Ramos (cell line): Measurements from ENCODE around the gene PEPD.

Source experiments
- in situ Hi-C: fragments of 300-500 bp; cut with MboI; formaldehyde crosslinking; loops from one replicate; pipeline ENCODE4 v1.14.3; 2022; ENCODE audit warnings: low sequenced_read_pairs; ENCODE audit not compliant: unreplicated experiment

PEPD gene

DNA sequence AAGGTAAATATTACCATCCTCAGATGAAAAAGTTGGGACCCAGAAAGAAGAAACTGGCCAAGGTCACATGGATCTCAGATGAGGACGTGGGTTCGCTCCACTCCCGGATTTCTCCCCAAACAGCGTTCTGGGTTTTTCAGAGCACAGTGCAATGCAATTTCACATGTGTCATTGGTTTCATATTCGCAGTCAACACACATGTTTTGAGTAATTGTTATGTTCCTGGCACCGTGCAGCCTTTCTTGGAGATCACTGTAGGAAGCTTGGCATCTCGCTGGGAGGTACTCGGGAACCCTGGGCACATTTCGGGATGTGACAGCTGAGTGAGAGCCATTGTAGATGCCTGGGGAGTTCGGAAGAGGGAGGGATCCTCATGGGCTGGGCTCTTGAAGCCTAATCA is 174.3 kb downstream of the PEPD start:
- in situ Hi-C loops, result no loop called here

DNA sequence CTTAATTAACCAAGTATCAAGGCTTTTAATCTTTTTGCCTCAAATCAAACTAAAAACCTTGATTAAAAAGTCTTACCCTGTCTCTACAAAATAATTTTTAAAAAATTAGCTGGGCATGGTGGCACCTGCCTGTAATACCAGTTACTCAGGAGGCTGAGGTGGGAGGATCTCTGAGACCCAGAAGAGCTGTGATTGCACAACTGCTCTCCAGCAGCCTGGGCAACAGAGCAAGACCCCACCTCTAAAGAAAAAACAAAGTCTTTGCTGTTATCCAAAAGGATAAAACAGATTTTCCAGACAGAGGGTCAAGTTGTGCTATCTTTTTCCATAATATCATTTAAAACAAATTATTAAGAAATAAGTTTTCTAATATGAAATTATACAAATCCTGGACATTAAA is 174.9 kb downstream of the PEPD start:
- in situ Hi-C loops, result no loop called here

DNA sequence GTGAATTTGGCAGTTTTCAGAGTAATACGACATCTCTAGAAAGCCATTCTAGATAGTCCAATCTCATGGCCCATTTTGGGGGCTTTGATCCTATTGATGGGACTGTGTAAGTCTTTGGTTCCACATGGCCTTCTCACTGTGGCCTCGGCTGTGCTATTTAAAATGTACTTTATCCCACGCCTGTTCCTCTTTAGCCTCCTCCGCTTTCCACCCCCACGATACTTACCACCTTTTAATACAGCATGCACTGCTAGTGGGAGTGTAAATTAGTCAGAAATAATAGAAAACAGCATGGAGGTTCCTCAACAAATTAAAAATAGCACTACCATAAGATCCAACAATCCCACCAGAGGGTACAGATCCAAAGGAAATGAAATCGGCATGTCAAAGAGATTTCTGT is 176.4 kb downstream of the PEPD start:
- in situ Hi-C loops, result no loop called here

DNA sequence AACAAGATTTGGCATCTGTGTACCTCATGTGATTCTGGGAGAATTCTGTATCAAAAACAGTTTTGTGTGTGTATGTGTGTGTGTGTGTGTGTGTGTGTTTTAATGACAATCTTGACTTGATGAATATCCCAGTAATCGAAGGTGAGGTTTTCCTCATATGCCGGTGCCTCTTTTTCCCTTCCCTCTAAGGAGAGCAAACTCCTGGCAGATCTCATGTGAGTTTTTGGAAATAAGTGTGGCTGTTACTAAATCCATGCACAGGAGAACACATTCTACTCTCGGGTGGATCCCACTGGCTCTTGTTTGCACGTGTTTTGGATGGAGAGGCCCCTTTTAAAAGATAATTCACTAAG is 177.0 kb downstream of the PEPD start:
- in situ Hi-C loops, result no loop called here

DNA sequence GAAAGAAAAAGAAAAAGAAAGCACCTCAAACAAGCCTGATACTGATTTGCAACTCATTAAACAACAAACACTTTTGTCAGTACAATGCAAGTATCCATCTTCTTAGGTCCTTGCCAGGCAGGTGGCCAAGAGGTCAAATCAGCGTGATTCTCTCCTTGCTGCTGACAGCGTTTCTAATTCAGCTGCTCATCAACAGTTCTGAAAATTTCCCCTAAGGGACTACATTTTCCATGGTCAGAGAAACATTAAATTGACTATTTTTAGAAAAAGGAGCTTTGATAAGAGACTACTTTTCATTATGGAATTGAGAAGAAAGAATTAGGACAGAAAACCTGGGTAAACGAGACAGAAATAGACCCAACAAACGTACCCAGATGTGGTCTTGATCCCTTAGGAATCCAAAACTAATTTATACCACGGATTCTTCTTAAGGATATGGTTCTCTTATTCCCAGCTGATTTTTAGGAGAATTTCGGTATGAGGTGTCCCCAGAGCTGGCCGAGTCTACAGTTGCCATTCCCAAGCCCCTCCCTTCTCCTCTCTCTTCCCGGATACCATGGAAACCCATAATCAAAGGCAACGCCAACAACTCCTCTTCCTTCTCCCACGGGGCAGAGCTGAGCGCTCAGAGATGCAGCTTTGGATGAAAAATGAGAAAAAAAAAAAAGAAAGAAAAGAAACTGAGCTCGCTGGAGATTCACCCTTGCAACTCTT is 177.6 kb downstream of the PEPD start:
- in situ Hi-C loops, result no loop called here

DNA sequence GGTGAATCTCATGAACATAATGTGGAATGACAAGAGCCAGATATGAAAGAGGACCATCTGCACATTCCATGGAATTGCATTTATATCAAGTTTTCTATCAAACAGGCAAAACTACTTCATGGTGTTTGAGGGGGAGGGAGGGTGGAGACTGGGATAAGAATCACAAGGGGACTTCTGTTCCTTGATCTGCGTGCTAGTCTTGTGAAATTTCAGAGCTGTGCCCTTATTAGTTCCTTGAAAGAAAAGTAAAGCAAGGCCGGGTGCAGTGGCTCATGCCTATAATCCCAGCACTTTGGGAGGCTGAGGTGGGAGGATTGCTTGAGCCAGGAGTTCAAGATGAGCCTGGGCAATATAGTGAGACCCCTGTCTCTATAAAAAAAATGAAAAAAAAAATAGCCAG is 178.3 kb downstream of the PEPD start:
- in situ Hi-C loops, result no loop called here

DNA sequence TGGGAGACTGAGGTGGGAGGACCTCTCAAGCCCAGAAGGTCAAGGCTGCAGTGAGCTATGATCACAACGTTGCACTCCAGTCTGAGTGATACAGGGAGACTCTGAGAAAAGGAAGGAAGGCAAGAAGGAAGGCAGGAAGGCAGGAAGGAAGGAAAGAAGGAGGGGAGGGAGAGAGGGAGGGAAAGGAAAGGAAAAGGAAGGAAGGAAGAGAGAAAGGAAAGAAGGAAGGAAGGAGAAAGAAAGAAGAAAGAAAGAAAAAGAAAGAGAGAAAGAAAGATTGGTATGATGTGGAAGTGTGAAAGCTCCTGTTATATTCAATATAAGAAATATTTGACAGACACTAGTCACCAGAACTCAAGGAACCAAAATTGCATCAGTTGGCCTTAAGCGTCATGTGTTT is 180.6 kb downstream of the PEPD start:
- in situ Hi-C loops, result no loop called here

DNA sequence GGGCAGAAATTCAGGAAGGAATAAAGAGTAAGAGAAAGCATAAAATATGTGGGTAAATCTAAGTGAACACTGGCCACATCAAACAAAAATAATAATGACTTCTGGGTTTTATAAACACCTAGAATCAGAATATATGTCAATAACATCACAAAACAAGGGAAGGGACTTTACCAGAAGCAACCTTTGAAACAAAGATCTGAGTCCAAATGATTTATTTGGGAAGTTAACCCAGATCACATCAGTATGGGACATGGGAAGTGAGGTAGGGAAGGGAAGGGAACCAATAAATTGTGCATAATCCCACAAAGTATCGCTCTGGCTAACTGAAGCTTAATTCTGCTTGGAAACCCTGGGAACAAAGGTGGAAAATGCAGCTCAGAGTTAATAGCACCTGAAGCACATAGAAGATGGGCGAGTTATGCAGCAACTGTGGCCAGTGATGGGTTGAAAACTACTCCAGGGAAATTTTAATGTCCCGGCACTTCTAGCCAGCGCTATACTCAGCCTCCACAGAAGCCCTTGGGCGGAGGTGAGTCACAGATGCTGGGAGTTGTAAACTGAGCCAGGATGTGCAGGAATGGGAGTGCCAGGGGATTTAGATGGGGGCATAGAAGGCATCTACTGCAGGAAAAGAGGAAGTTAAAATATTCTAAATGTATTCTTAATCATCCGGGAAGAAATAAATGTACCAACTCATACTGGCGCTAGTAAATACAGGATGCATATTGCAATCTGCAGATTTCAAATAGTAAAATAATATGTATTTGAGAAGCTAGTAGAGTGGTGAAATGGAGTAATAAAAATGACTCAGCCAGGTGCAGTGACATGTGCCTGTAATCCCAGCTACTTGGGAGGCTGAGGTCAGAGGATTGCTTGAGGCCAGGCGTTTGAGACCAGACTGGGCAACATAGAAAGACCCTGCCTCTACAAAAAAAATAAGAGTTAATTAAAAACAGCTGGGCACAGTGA is 182.3 kb downstream of the PEPD start:
- in situ Hi-C loops, result no loop called here
